HepG2 (cell line): ENCODE results near the gene TBL3. TPM values are rescaled to one million over a fixed set of nuclear protein-coding genes. Genes with fewer than 3 reads are reported as not detected.

ENCODE experiments used
- ARNT ChIP-seq: fragments of 450-650 bp; IDR thresholded peaks from 2 replicates; pipeline ENCODE4 v1.6.1; 2017
- FOXA1 ChIP-seq, 2 experiments: fragments of 450-650 bp in 1 of 2; sonication (generic) in 1 of 2; formaldehyde crosslinking in 1 of 2; IDR thresholded peaks; 2 replicates each; pipeline versions ENCODE4 v1.4.0 to v1.6.1; 2016 to 2020; ENCODE audit warnings: missing genetic modification reagents in 1 of 2
- KAT2B ChIP-seq: fragments of 150-350 bp; IDR thresholded peaks from 2 replicates; pipeline ENCODE4 v1.6.1; 2014; ENCODE audit warnings: low read depth, low read length, borderline replicate concordance
- KDM6A ChIP-seq: IDR thresholded peaks from 2 replicates; pipeline ENCODE4 v1.6.1; 2016; ENCODE audit warnings: low read depth
- NFYB ChIP-seq: sonication (generic); formaldehyde crosslinking; IDR thresholded peaks from 2 replicates; pipeline ENCODE4 v1.4.0; 2020; ENCODE audit warnings: missing genetic modification reagents
- TEAD2 ChIP-seq: sonication (generic); formaldehyde crosslinking; IDR thresholded peaks from 2 replicates; pipeline ENCODE4 v1.9.0; 2021; ENCODE audit warnings: missing genetic modification reagents
- TEAD3 ChIP-seq: optimal IDR thresholded peaks from 2 replicates; pipeline ENCODE3; 2016; ENCODE audit warnings: borderline replicate concordance
- ZKSCAN8 ChIP-seq: IDR thresholded peaks from 2 replicates; pipeline ENCODE4 v1.6.1; 2016; ENCODE audit warnings: borderline replicate concordance, missing genetic modification reagents, missing compliant biosample characterization
- ZNF460 ChIP-seq: sonication (generic); formaldehyde crosslinking; IDR thresholded peaks from 2 replicates; pipeline ENCODE4 v1.5.1; 2020; ENCODE audit warnings: missing genetic modification reagents, mild to moderate bottlenecking, borderline replicate concordance
- ZNF484 ChIP-seq: sonication (generic); formaldehyde crosslinking; IDR thresholded peaks from 2 replicates; pipeline ENCODE4 v1.5.1; 2020; ENCODE audit warnings: mild to moderate bottlenecking, low read depth, missing genetic modification reagents, borderline replicate concordance
- ZNF672 ChIP-seq: sonication (generic); formaldehyde crosslinking; IDR thresholded peaks from 2 replicates; pipeline ENCODE4 v1.8.1; 2022; ENCODE audit warnings: missing genetic modification reagents
- ZNF703 ChIP-seq: sonication (generic); formaldehyde crosslinking; IDR thresholded peaks from 2 replicates; pipeline ENCODE4 v1.5.1; 2020; ENCODE audit warnings: missing genetic modification reagents, mild to moderate bottlenecking, moderate library complexity, borderline replicate concordance
- ZZZ3 ChIP-seq: sonication (generic); formaldehyde crosslinking; IDR thresholded peaks from 2 replicates; pipeline ENCODE4 v1.4.0; 2020; ENCODE audit warnings: missing genetic modification reagents, mild to moderate bottlenecking, borderline replicate concordance
- polyA plus RNA-seq, 8 experiments: library from polyadenylated mRNA; depleted of rRNA in 3 of 8; stranded (reverse) in 7 of 8; unstranded in 1 of 8; fragments of >200 nt; fragmentation: Illumina TruSeq in 4 of 8; extraction: Trizol in 4 of 8; gene quantifications; 2 replicates each; pipeline versions ENCODE4 v1.2.1 to v1.2.3, GENCODE V29; 2011 to 2016; ENCODE audit warnings: low read depth in 4 of 8, missing spikeins in 1 of 8, mixed read lengths in 1 of 8; ENCODE audit not compliant: insufficient read depth in 1 of 8
- total RNA-seq, 5 experiments: library from RNA; depleted of rRNA; stranded (reverse); fragments of >200 nt; fragmentation: Illumina TruSeq; extraction: Trizol; gene quantifications; 2 replicates each; pipeline ENCODE4 v1.2.3, GENCODE V29; 2016; ENCODE audit warnings: low read depth in 1 of 5
- TF ChIP-seq, protein P1 (sequence below): sonication (generic); formaldehyde crosslinking; IDR thresholded peaks from 2 replicates; pipeline ENCODE4 v1.5.0; 2020; ENCODE audit warnings: missing genetic modification reagents
- TF ChIP-seq, protein P2 (sequence below): sonication (generic); formaldehyde crosslinking; conservative IDR thresholded peaks from 2 replicates; pipeline ENCODE4 v1.4.0; 2020; ENCODE audit warnings: missing genetic modification reagents
- TF ChIP-seq, protein P3 (sequence below): sonication (generic); formaldehyde crosslinking; IDR thresholded peaks from 2 replicates; pipeline ENCODE4 v1.8.1; 2023; ENCODE audit warnings: mild to moderate bottlenecking, missing genetic modification reagents
- TF ChIP-seq, protein P4 (sequence below): sonication (generic); formaldehyde crosslinking; IDR thresholded peaks from 2 replicates; pipeline ENCODE4 v1.4.0; 2020; ENCODE audit warnings: missing genetic modification reagents
- TF ChIP-seq, protein P5 (sequence below): sonication (generic); formaldehyde crosslinking; IDR thresholded peaks from 2 replicates; pipeline ENCODE4 v1.5.1; 2020; ENCODE audit warnings: mild to moderate bottlenecking, missing genetic modification reagents, moderate library complexity
- TF ChIP-seq, protein P6 (sequence below): sonication (generic); formaldehyde crosslinking; IDR thresholded peaks from 2 replicates; pipeline ENCODE4 v1.4.0; 2020; ENCODE audit warnings: missing genetic modification reagents

Gene TBL3
- total and polyA plus RNA-seq, 2 of the 13 experiments (the other 11 are each of a cell fraction or from before 2014, with no cell fraction given): 16.8 to 38.0 TPM

DNA sequence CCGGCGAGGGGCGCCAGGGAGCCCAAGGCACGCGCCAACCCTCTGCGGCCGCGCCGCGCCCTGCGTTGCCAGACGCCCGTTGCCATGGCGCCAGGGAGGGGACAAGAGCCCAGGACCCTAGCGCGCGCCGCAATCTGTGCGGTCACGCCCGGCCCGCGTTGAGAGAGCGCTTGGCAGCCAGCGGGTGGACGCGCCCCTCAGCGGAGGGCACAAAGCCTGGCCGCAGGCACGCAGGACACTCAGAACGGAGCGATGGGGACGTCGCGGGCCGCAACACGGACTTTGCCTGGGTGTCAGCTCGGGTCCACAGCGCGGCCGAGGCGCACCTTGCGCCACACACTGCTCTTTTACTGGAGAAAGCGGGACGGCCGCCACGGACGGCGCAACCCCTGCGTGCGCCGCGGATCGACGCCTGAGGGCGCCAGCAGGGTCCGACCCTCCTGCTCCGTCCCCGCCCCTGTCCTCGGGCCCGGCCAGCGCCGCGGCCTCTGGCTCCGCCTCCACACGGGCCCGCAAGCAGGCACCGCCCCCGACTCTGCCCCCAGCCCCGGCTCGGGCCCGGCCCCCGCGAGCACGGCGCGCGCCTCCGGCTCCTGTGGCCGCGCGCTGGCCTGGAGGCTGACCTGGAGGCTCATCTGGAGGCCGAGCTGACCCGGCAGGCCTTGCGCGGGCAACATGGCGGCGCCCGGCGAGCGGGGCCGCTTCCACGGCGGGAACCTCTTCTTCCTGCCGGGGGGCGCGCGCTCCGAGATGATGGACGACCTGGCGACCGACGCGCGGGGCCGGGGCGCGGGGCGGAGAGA is 11.9 kb downstream of the TBL3 start, which contains the start of gene GFER (continued):
- TF ChIP-seq ARNT: no peak
- TF ChIP-seq NFYB (CRISPR knock-in tag): peak; percentile 12
- TF ChIP-seq KDM6A (CRISPR knock-in tag): no peak
- TF ChIP-seq, protein P1, sequence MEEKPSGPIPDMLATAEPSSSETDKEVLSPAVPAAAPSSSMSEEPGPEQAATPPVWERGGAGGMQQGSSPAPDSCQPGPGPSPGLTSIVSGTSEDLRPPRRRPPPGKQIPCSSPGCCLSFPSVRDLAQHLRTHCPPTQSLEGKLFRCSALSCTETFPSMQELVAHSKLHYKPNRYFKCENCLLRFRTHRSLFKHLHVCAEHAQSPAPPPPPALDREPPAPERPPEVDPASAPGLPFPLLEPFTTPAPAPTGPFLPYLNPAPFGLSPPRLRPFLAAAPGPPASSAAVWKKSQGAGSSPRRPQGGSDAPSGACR (CRISPR knock-in tag): peak; percentile 90; the same call in 1 of the 2 replicates
- TF ChIP-seq FOXA1 (IDR thresholded peaks at IDR 0.05): no peak
- TF ChIP-seq FOXA1 (CRISPR knock-in tag; IDR thresholded peaks at IDR 0.05): peak; percentile 11; the same call in 1 of the 2 replicates
- TF ChIP-seq KAT2B: no peak
- TF ChIP-seq, protein P2, sequence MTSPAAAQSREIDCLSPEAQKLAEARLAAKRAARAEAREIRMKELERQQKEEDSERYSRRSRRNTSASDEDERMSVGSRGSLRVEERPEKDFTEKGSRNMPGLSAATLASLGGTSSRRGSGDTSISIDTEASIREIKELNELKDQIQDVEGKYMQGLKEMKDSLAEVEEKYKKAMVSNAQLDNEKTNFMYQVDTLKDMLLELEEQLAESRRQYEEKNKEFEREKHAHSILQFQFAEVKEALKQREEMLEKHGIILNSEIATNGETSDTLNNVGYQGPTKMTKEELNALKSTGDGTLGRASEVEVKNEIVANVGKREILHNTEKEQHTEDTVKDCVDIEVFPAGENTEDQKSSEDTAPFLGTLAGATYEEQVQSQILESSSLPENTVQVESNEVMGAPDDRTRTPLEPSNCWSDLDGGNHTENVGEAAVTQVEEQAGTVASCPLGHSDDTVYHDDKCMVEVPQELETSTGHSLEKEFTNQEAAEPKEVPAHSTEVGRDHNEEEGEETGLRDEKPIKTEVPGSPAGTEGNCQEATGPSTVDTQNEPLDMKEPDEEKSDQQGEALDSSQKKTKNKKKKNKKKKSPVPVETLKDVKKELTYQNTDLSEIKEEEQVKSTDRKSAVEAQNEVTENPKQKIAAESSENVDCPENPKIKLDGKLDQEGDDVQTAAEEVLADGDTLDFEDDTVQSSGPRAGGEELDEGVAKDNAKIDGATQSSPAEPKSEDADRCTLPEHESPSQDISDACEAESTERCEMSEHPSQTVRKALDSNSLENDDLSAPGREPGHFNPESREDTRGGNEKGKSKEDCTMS (CRISPR knock-in tag): no peak
- no peak; the same call in 1 of the 2 replicates for TF ChIP-seq ZNF703
- TF ChIP-seq TEAD3 (CRISPR knock-in tag): peak; percentile 57
- 0 out of 2 replicates have a peak, but pooled peaks have one; percentile 61 for TF ChIP-seq ZNF672 (CRISPR knock-in tag)
- no peak for TF ChIP-seq TEAD2 (CRISPR knock-in tag)
- TF ChIP-seq ZNF484 (CRISPR knock-in tag): no peak; the same call in 1 of the 2 replicates
- TF ChIP-seq, protein P3, sequence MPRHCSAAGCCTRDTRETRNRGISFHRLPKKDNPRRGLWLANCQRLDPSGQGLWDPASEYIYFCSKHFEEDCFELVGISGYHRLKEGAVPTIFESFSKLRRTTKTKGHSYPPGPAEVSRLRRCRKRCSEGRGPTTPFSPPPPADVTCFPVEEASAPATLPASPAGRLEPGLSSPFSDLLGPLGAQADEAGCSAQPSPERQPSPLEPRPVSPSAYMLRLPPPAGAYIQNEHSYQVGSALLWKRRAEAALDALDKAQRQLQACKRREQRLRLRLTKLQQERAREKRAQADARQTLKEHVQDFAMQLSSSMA (CRISPR knock-in tag): 0 out of 2 replicates have a peak, but pooled peaks have one; percentile 64
- TF ChIP-seq, protein P4, sequence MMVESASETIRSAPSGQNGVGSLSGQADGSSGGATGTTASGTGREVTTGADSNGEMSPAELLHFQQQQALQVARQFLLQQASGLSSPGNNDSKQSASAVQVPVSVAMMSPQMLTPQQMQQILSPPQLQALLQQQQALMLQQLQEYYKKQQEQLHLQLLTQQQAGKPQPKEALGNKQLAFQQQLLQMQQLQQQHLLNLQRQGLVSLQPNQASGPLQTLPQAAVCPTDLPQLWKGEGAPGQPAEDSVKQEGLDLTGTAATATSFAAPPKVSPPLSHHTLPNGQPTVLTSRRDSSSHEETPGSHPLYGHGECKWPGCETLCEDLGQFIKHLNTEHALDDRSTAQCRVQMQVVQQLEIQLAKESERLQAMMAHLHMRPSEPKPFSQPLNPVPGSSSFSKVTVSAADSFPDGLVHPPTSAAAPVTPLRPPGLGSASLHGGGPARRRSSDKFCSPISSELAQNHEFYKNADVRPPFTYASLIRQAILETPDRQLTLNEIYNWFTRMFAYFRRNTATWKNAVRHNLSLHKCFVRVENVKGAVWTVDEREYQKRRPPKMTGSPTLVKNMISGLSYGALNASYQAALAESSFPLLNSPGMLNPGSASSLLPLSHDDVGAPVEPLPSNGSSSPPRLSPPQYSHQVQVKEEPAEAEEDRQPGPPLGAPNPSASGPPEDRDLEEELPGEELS (CRISPR knock-in tag): no peak; the same call in 1 of the 2 replicates
- no peak for TF ChIP-seq ZZZ3
- TF ChIP-seq, protein P5, sequence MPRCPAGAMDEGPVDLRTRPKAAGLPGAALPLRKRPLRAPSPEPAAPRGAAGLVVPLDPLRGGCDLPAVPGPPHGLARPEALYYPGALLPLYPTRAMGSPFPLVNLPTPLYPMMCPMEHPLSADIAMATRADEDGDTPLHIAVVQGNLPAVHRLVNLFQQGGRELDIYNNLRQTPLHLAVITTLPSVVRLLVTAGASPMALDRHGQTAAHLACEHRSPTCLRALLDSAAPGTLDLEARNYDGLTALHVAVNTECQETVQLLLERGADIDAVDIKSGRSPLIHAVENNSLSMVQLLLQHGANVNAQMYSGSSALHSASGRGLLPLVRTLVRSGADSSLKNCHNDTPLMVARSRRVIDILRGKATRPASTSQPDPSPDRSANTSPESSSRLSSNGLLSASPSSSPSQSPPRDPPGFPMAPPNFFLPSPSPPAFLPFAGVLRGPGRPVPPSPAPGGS: peak; percentile 56; the same call in 1 of the 2 replicates
- no peak; the same call in 1 of the 2 replicates for TF ChIP-seq ZKSCAN8 (CRISPR knock-in tag)
- TF ChIP-seq ZNF460 (CRISPR knock-in tag): 0 out of 2 replicates have a peak, but pooled peaks have one; percentile 27
- TF ChIP-seq, protein P6, sequence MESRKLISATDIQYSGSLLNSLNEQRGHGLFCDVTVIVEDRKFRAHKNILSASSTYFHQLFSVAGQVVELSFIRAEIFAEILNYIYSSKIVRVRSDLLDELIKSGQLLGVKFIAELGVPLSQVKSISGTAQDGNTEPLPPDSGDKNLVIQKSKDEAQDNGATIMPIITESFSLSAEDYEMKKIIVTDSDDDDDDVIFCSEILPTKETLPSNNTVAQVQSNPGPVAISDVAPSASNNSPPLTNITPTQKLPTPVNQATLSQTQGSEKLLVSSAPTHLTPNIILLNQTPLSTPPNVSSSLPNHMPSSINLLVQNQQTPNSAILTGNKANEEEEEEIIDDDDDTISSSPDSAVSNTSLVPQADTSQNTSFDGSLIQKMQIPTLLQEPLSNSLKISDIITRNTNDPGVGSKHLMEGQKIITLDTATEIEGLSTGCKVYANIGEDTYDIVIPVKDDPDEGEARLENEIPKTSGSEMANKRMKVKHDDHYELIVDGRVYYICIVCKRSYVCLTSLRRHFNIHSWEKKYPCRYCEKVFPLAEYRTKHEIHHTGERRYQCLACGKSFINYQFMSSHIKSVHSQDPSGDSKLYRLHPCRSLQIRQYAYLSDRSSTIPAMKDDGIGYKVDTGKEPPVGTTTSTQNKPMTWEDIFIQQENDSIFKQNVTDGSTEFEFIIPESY: peak; percentile 32; the same call in 1 of the 2 replicates
